ENCODE measurements around the gene ZNF148.
"Not testable (repeated sequence)": the region's sequence is repeated elsewhere in the genome, so short reads cannot be mapped to it uniquely, and the experiment has no call there.

Gene ZNF148

GRCh38 chr3:125374501-125374995, 577 bp downstream of the ZNF148 start:
- DNase-seq: peak in 1 of 2 experiments; percentile 22

GRCh38 chr3:125367403-125368230, 7.5 kb downstream of the ZNF148 start:
- no peak for DNase-seq

GRCh38 chr3:125366132-125366531, 9.0 kb downstream of the ZNF148 start:
- no peak for DNase-seq

- no peak for DNase-seq
These were observed 15.4 kb downstream of the ZNF148 start for GRCh38 chr3:125359700-125360099.

- DNase-seq: no peak
These were observed 16.2 kb downstream of the ZNF148 start for GRCh38 chr3:125358923-125359322.

- no peak for DNase-seq
These were observed 17.3 kb downstream of the ZNF148 start for GRCh38 chr3:125357837-125358236.

- DNase-seq: peak; percentile 53 to 57
These were observed 18.0 kb downstream of the ZNF148 start for GRCh38 chr3:125357032-125357658.

GRCh38 chr3:125356140-125357026, 18.7 kb downstream of the ZNF148 start:
- DNase-seq: no peak

- no peak for DNase-seq
These were observed 21.5 kb downstream of the ZNF148 start for GRCh38 chr3:125353659-125354058.

GRCh38 chr3:125353128-125353527, 22.0 kb downstream of the ZNF148 start:
- no peak for DNase-seq

GRCh38 chr3:125351814-125352456, 23.2 kb downstream of the ZNF148 start:
- DNase-seq: no peak

GRCh38 chr3:125351152-125351551, 24.0 kb downstream of the ZNF148 start:
- DNase-seq: no peak

GRCh38 chr3:125350597-125350996, 24.5 kb downstream of the ZNF148 start:
- DNase-seq: no peak

- no peak for DNase-seq
These were observed 25.5 kb downstream of the ZNF148 start for GRCh38 chr3:125349556-125350165.

GRCh38 chr3:125349055-125349454, 26.1 kb downstream of the ZNF148 start:
- DNase-seq: no peak

- DNase-seq: not testable (repeated sequence)
These were observed 31.8 kb downstream of the ZNF148 start for GRCh38 chr3:125343367-125343766.

GRCh38 chr3:125340121-125340520, 35.0 kb downstream of the ZNF148 start:
- no peak for DNase-seq

GRCh38 chr3:125337506-125337905, 37.6 kb downstream of the ZNF148 start:
- DNase-seq: no peak

GRCh38 chr3:125334675-125335560, 40.2 kb downstream of the ZNF148 start:
- DNase-seq: no peak

- no peak for DNase-seq
These were observed 42.6 kb downstream of the ZNF148 start for GRCh38 chr3:125332504-125332903.

GRCh38 chr3:125331243-125331642, 43.9 kb downstream of the ZNF148 start:
- DNase-seq: no peak

Data from AML-193 (cell line).